Fibroblast of lung (primary cell): Measurements from ENCODE around the gene GCM1.

Source experiments
- EZH2 ChIP-seq: IDR thresholded peaks from 2 replicates; pipeline ENCODE4 v1.5.1; 2012; ENCODE audit warnings: low read length, control low read depth, mild to moderate bottlenecking; ENCODE audit errors: missing control alignments
- TF ChIP-seq, protein P1 (sequence below), 2 donors: IDR thresholded peaks in 1 of 2; conservative IDR thresholded peaks in 1 of 2; 1 replicate in 1 of 2; 2 replicates in 1 of 2; pipeline ENCODE4 v1.5.1; 2011 to 2012; ENCODE audit warnings: low read length in 2 of 2, control low read depth in 1 of 2, inconsistent platforms in 1 of 2, low read depth in 1 of 2, mild to moderate bottlenecking in 1 of 2

DNA sequence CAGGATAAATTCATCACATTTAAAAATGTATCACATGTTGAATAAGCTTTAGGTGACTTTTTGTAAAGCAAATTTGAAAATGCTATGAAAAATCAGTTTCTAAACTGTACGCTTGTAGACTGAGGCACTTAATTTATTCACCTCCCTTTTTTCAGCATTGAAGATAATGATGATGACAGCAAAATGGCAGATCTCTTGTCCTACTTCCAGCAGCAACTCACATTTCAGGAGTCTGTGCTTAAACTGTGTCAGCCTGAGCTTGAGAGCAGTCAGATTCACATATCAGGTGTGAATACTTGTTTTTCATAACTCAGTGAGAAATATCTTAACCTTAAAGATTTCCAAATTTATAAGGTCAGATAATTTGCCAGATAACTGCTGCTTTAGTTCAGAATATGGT is 67.8 kb downstream of the GCM1 start:
- TF ChIP-seq, protein P1, sequence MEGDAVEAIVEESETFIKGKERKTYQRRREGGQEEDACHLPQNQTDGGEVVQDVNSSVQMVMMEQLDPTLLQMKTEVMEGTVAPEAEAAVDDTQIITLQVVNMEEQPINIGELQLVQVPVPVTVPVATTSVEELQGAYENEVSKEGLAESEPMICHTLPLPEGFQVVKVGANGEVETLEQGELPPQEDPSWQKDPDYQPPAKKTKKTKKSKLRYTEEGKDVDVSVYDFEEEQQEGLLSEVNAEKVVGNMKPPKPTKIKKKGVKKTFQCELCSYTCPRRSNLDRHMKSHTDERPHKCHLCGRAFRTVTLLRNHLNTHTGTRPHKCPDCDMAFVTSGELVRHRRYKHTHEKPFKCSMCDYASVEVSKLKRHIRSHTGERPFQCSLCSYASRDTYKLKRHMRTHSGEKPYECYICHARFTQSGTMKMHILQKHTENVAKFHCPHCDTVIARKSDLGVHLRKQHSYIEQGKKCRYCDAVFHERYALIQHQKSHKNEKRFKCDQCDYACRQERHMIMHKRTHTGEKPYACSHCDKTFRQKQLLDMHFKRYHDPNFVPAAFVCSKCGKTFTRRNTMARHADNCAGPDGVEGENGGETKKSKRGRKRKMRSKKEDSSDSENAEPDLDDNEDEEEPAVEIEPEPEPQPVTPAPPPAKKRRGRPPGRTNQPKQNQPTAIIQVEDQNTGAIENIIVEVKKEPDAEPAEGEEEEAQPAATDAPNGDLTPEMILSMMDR (conservative IDR thresholded peaks at IDR 0.05 in 1 of 2, IDR thresholded peaks at IDR 0.05 in 1 of 2; ENCODE audit: low read depth in 1 of 2, low read length in 2 of 2), result no peak
- TF ChIP-seq EZH2, result no peak
